Muscle of leg (tissue), 11 donors: ENCODE results near the gene ATP11B. TPM values are rescaled to one million over a fixed set of nuclear protein-coding genes. Genes with fewer than 3 reads are reported as not detected.

Experiments used
- DNase-seq: peaks from one replicate; pipeline ENCODE4 v3.0.0; 2013
- H3K27ac ChIP-seq: one replicate; pipeline ENCODE4 v1.5.1; 2013; ENCODE audit warnings: mild to moderate bottlenecking, low read length, control low read depth
- H3K27me3 ChIP-seq: one replicate; pipeline ENCODE4 v1.6.1; 2013; ENCODE audit warnings: low read length; ENCODE audit not compliant: control insufficient read depth, insufficient read depth
- H3K36me3 ChIP-seq: one replicate; pipeline ENCODE4 v1.6.1; 2013; ENCODE audit warnings: low read length; ENCODE audit not compliant: control insufficient read depth, insufficient read depth
- H3K4me1 ChIP-seq: one replicate; pipeline ENCODE4 v1.6.1; 2013; ENCODE audit warnings: low read length; ENCODE audit not compliant: control insufficient read depth, insufficient read depth
- H3K4me3 ChIP-seq: one replicate; pipeline ENCODE4 v1.5.1; 2013; ENCODE audit warnings: low read length, control low read depth
- H3K9me3 ChIP-seq: replicated peaks from 2 replicates; pipeline ENCODE4 v1.6.1; 2013; ENCODE audit warnings: low read depth, low read length; ENCODE audit not compliant: control insufficient read depth
- WGBS: methylation state at CpG from one replicate; pipeline ENCODE4 v1.1.5; 2013; ENCODE audit warnings: missing lambda C conversion rate; ENCODE audit not compliant: insufficient coverage; 5-methylcytosine and 5-hydroxymethylcytosine counted together
- polyA plus RNA-seq, 8 donors: library from polyadenylated mRNA; unstranded; fragments of 120-200 nt; gene quantifications; one replicate each; pipeline versions ENCODE4 v1.2.1 to v1.2.3, GENCODE V29; 2013; ENCODE audit warnings: inconsistent platforms in 1 of 8, low replicate concordance in 1 of 8; ENCODE audit not compliant: insufficient read length in 8 of 8, insufficient read depth in 1 of 8
- total RNA-seq: library from RNA; stranded (reverse); fragments of 120-200 nt; gene quantifications from one replicate; pipeline ENCODE4 v1.2.4, GENCODE V29; 2013

The ATP11B gene
- total and polyA plus RNA-seq, 9 donors = 26.5 to 58.5 (median 41.9) TPM

- no peaks in the 10 kb centered on the region for H3K9me3 ChIP-seq
- no peak overlapping the region for H3K4me3 ChIP-seq
- H3K4me1 ChIP-seq = no peaks in the 10 kb centered on the region
- H3K27me3 ChIP-seq = no peaks in the 10 kb centered on the region
- no peak for DNase-seq
- peaks cover 16% of the 10 kb centered on the region for H3K36me3 ChIP-seq
- no peak overlapping the region for H3K27ac ChIP-seq
- WGBS = 96% methylated on average over 3 of the region's 4 CpGs
These were observed 112.3 kb downstream of the ATP11B start for GRCh38 chr3:182905623-182906022.

GRCh38 chr3:182906036-182906435 is 112.7 kb downstream of the ATP11B start:
- DNase-seq = no peak
- Histone ChIP-seq H3K9me3 (no peaks in the 10 kb centered on the region), H3K4me3 (no peak overlapping the region), H3K36me3 (peaks cover 16% of the 10 kb centered on the region), H3K27me3 (no peaks in the 10 kb centered on the region), H3K27ac (no peak overlapping the region), H3K4me1 (no peaks in the 10 kb centered on the region)
- 100% methylated on average over 1 of the region's 1 CpG for whole genome bisulfite sequencing

GRCh38 chr3:182908471-182908870 is 115.2 kb downstream of the ATP11B start:
- Histone ChIP-seq H3K4me1 (no peaks in the 10 kb centered on the region), H3K9me3 (no peaks in the 10 kb centered on the region), H3K27me3 (no peaks in the 10 kb centered on the region), H3K27ac (no peak overlapping the region), H3K4me3 (no peak overlapping the region), H3K36me3 (peaks cover 19% of the 10 kb centered on the region)
- DNase-seq = no peak
- no CpG with 5 or more reads among the region's 1 CpG for WGBS

- H3K9me3 ChIP-seq = no peaks in the 10 kb centered on the region
- WGBS = no CpG with 5 or more reads among the region's 5 CpGs
- no peak overlapping the region for H3K4me3 ChIP-seq
- no peaks in the 10 kb centered on the region for H3K27me3 ChIP-seq
- H3K4me1 ChIP-seq = no peaks in the 10 kb centered on the region
- peaks cover 16% of the 10 kb centered on the region for H3K36me3 ChIP-seq
- no peak overlapping the region for H3K27ac ChIP-seq
- DNase-seq = no peak
These were observed 116.2 kb downstream of the ATP11B start for GRCh38 chr3:182909318-182910040.

GRCh38 chr3:182910936-182911781 is 117.9 kb downstream of the ATP11B start:
- DNase-seq = no peak
- Histone ChIP-seq H3K9me3 (no peaks in the 10 kb centered on the region), H3K36me3 (peaks cover 15% of the 10 kb centered on the region), H3K27ac (no peak overlapping the region), H3K4me1 (no peaks in the 10 kb centered on the region), H3K27me3 (no peaks in the 10 kb centered on the region), H3K4me3 (no peak overlapping the region)
- 95% methylated on average over 3 of the region's 5 CpGs for WGBS

GRCh38 chr3:182911782-182912111 is 118.4 kb downstream of the ATP11B start:
- peaks cover 12% of the 10 kb centered on the region for H3K36me3 ChIP-seq
- H3K27ac ChIP-seq = no peak overlapping the region
- 42% methylated on average over 4 of the region's 5 CpGs for WGBS
- H3K4me3 ChIP-seq = no peak overlapping the region
- no peaks in the 10 kb centered on the region for H3K9me3 ChIP-seq
- no peak for DNase-seq
- H3K27me3 ChIP-seq = no peaks in the 10 kb centered on the region
- H3K4me1 ChIP-seq = no peaks in the 10 kb centered on the region

- peaks cover 12% of the 10 kb centered on the region for H3K36me3 ChIP-seq
- 70% methylated on average over 2 of the region's 5 CpGs for WGBS
These were observed 119.2 kb downstream of the ATP11B start for GRCh38 chr3:182912474-182912873.

GRCh38 chr3:182913889-182914288 is 120.6 kb downstream of the ATP11B start:
- Histone ChIP-seq H3K4me3 (no peak overlapping the region), H3K4me1 (no peaks in the 10 kb centered on the region), H3K36me3 (peaks cover 12% of the 10 kb centered on the region), H3K27me3 (no peaks in the 10 kb centered on the region), H3K27ac (no peak overlapping the region), H3K9me3 (no peaks in the 10 kb centered on the region)
- no peak for DNase-seq
- no CpG with 5 or more reads among the region's 4 CpGs for WGBS

More at GRCh38 chr3:182912474-182912873, 119.2 kb downstream of the ATP11B start:
- DNase-seq = no peak
- Histone ChIP-seq H3K27me3 (no peaks in the 10 kb centered on the region), H3K27ac (no peak overlapping the region), H3K4me3 (no peak overlapping the region), H3K9me3 (no peaks in the 10 kb centered on the region), H3K4me1 (no peaks in the 10 kb centered on the region)

- no CpG with 5 or more reads among the region's 1 CpG for WGBS
- Histone ChIP-seq H3K27me3 (no peaks in the 10 kb centered on the region), H3K4me1 (no peaks in the 10 kb centered on the region), H3K9me3 (no peaks in the 10 kb centered on the region), H3K36me3 (peaks cover 12% of the 10 kb centered on the region), H3K4me3 (no peak overlapping the region), H3K27ac (no peak overlapping the region)
- DNase-seq = no peak
These were observed 121.0 kb downstream of the ATP11B start for GRCh38 chr3:182914341-182914740.

- no peak for DNase-seq
- no CpG with 5 or more reads among the region's 3 CpGs for WGBS
- Histone ChIP-seq H3K9me3 (no peaks in the 10 kb centered on the region), H3K36me3 (peaks cover 4% of the 10 kb centered on the region), H3K27me3 (no peaks in the 10 kb centered on the region), H3K27ac (no peak overlapping the region), H3K4me3 (no peak overlapping the region), H3K4me1 (peaks cover 4% of the 10 kb centered on the region)
These were observed 123.8 kb downstream of the ATP11B start for GRCh38 chr3:182917134-182917533.
